Muscle of back (tissue), 13 donors: ENCODE data around the gene TEX35. TPM values are rescaled to one million over a fixed set of nuclear protein-coding genes. Genes with fewer than 3 reads are reported as not detected.
A peak's percentile ranks its signal among the peaks of the same experiment; 100 is the strongest.

Experiments used
- DNase-seq, 3 donors: peaks; one replicate each; pipeline versions ENCODE4 v3.0.0 to v3.0.0-alpha.2; 2013
- long read RNA-seq, 9 donors: transcript quantifications; one replicate each; lab custom pipeline, GENCODE V29; 2026
- polyA plus RNA-seq, 10 donors: library from polyadenylated mRNA; unstranded; fragments of 120-200 nt; gene quantifications; one replicate each; pipeline ENCODE4 v1.2.1, GENCODE V29; 2013; ENCODE audit not compliant: insufficient read length in 10 of 10

TEX35 gene
- polyA plus RNA-seq = under 1 TPM in 4 of 10 donors, not detected in 6; 0.15 to 0.34 (median 0.24) TPM
- long read RNA-seq, donor 1 = 0 reads
- long read RNA-seq, donor 2 = 0 reads
- long read RNA-seq, donor 3 = 0 reads
- long read RNA-seq, donor 4 = 0 reads
- long read RNA-seq, donor 5 = 0 reads
- long read RNA-seq, donor 6 = 0 reads
- long read RNA-seq, donor 7 = 0 reads
- long read RNA-seq, donor 8 = 0 reads
- long read RNA-seq, donor 9 = 0 reads

DNA sequence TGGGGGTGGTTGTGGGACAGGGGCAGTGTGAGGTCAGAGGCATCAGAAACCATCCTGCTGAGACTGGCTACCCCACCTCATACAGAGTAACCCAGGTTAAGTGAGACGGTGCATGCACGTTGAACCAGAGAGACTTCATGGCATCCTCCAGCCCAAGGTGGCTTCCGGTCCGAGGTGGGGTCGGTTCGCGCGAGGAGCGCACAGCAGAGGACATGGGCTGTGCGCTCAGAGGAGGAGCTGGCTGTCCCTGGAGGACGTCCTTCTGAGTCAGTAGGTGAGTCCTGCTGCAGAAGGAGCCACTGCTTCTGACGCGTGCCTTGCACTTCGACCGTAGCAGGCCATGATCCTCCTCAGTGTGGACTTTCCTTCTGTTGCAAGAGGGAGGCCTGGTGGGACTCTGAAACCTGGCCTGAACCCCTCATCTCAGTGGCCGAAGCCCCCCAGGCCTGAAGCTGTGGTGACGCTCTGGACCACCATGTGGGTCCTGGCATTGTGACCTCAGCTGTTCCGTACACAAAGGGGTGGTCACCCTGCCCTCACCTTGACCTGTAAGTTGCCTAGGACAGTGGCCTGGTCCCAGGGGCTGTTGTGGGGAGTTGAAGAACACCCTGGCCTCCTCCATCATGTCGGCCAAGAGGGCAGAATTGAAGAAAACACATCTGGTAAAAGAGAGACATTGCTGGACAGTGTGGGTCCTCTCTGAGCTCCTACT is at the start of gene TEX35:
Gene TEX35, plus strand, starts transcription at position 544 of the 712 bp plus-strand sequence. Its CDS starts 80 bp downstream, at position 624.
- no peak for DNase-seq

DNA sequence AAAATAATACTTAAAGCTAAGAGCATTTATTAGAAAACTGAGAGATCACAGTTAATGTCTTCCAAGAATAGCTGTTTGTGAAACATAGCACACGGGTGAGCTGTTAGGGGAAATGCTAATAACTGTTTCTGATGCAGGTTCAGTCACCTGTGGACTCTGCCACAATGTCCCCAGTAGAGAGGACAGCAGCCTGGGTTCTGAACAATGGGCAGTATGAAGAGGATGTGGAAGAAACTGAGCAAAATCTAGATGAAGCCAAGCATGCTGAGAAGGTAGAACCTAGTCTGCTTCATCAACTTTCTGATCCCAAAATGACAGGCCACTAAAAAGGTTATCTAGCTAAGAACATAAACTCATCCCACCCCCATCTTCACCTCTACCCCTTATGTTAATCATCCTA is 48.8 kb upstream of the TEX35 start:
- DNase-seq = no peak

DNA sequence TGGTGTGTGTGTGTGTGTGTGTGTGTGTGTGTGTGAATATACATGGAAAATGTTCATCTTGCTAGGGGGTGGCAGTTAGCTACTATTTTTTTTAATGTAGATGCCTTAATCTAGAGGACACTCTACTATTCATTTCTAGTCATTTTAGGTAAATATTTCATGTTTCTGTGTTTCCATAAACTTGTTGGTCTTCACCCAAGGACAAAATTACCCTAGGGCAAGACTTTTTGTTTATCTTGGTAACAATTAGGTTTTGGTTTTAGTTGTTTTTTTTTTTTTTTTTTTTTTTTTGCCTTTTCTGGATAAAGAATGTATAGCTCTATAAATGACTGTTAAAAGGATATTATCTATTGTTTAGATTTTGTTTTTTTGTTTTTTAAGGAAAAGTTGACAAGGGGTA is 48.3 kb upstream of the TEX35 start:
- no peak for DNase-seq

DNA sequence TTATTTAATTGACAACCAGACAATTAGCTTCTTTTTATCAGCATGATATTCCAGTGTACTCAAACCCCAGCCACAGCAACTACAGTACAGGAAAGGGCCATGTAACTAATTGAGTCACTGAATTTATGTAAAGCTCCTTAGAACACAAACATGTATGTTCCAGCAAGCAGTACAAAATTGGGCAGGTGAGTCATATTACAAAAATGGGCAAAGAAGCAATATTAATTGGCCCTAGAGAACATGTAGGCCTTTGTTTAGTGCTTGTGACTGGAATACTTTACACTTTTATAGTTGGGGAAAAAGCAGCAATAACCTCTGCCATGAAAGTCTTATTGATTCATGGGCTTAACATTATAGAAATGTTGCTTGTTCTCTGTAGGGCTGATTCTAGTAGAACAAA is 47.9 kb upstream of the TEX35 start:
- peak in 1 of 3 donors; percentile 31 for DNase-seq

DNA sequence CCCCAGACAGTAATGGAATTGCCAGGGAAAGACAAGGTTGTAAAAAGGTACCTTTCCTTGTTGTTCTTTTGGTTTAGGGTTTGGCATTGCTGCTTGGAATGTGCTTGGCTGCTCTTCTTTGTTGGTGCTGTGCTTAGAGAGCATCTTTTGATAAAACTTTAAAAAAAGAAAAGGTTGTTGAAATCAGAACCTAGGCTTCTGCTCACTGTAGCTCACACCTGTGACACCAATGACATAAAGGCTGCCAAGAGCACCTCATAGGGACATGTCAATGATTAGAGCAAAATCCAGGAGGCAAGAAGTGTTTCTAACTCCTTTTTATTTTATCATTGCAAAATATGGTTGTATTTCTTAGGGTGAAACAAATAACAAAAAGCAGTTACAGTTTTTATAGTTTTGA is 45.1 kb upstream of the TEX35 start:
- no peak for DNase-seq

DNA sequence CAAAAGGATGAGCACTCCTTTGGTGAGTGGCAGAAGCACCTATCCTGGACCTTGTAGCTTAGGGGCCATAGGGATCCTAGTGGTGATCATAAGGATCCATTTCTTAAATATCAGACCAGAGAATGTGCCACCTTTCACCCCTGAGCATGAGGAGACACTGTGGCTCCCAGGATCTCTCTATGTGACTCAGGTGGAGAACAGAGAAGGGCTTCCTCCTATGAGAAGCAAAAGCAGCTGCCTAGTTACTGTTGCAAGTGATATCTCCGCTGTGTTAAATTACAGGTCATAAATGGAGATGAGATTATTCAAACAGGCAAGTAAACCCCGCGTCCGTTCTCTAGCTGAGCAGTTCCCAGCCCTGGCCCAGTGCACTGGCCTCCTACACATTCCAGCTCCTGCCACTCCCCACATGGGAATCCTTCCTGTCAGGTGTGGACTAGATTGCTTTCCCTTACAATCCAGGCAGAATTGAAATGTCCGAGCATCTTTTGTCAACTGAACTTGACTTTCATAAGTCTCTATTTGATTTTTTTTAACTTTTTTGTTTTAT is 42.4 kb upstream of the TEX35 start:
- DNase-seq = no peak

DNA sequence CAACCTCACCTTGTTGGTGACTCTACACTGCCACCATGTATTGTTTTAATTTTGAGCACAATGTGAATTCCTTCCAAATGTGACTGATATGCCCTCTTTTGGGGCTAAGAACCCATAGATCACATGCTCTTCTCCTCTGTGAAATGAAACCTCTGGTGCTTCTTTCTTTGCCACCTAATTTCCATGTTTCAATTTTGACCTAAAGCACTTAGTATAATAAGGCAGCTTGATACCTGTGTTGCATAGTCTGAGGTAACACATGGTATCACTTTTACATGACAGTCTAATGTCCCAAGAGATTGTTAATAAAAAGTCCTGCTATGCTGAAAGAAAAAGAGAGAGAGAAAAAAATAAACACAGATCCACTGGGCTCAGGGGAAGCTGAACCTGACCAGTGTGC is 40.4 kb upstream of the TEX35 start:
- DNase-seq = no peak

DNA sequence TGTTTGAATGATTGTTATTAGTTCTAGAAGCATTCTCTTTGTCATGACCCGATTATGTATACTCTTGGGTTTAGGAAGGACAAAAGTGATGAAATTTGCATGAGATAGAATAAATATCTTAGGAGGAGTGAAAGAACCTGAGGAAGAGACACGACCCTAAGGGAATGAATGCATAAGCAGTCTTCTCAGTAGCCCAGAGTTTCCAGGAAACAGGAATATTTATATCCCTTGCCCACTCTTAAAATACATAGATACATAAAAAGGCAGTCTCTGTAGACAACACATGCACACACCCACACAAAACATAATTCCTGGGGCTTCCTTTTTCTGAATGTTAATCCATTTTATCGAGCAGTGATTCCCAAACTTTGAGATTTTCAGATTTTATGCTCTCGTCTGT is 35.5 kb upstream of the TEX35 start:
- DNase-seq = no peak

DNA sequence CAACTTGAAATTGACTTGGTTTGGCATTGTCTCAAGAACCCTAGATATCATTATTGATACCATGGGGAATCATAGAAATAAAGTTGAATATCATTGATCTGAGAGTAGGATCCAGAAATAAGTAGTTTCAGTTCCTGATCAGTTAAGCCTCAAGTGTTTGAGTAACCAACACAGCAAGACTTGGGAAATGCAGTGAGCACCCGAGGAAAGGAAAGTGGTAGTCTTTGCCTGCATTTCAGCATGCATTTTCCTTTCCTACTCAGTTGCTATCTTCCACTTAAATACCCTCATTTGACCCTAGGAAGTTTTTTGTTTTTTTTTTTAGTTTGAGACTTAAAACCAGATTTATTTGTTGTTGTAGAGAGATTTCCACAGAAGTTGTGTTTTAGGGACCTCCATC is 35.1 kb upstream of the TEX35 start:
- no peak for DNase-seq

DNA sequence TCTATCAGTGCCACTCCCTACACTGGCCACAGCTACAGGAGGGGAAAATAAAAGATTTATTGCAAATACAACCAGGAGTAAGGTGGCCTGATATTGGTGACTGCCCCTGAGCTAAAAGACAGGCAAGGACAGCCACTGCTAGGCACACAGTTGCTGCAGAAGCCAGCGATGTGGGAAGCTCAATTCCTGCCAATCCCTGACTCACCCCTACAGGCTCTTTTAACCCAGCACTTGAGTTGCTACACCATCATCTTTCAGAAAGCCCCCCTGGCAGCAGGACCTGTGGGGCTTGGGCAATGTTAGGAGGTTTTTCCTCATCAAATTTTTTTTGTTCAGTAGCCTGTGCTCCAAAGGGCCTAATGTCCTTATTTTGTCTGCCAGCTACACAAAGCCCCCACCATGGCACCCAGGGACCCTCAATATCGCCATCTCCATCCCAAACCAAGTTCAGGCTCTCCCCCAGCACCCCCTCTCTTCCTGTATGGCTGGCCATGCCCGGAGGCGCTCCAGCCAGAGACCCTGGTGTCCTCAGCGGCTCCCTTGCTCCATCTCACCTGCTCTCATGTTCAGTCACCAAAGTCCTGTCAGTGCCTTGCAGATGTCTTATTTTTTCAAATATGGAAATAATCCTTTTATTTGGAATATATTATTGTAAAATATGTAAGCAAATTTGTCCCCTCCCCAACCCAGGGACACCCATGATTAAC is 29.5 kb upstream of the TEX35 start:
- DNase-seq = no peak

DNA sequence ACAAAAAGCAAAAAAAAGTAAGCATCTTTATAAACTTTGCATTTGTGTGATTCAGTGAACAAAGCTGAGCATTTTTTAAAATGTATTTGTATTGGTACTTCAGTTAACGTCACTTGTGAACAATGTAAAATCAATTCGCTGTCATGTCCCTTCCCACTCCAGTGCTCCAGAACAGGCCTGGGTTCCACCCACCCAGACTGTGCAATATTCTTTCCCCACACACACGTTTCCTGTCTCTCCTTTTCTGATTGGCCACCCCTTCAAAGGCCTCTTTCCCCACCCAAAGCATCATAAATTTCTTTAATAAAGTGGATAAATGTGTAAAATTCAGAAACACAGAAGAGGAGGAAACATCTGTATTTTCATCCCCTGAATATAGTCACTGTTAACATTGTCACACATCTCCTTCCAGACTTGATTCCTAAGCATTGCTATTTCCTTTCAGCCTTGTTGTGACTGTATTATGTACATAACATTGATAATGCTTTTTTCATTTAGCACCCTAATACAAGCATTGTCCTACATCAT is 28.1 kb upstream of the TEX35 start:
- DNase-seq = no peak

DNA sequence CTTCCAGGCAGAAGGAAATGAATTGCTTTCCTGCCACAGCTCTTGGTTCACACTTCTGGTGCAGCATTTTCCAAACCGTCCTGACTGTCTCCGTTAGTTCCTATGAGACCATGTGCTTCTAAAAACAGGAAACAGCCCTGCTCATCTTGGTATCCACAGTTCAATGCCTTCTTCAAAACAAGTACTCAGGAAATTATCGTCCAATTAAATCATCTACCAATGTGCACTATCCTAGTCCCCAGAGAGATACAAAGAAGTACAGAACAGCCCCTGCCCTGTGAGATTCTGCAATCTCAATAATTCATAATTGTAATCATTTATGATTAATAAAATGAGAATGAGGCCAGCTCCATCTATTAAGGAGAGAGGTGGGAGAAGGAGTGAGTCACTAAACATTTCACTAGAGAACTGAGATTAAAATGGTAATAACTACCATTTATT is 27.3 kb upstream of the TEX35 start:
- no peak for DNase-seq

DNA sequence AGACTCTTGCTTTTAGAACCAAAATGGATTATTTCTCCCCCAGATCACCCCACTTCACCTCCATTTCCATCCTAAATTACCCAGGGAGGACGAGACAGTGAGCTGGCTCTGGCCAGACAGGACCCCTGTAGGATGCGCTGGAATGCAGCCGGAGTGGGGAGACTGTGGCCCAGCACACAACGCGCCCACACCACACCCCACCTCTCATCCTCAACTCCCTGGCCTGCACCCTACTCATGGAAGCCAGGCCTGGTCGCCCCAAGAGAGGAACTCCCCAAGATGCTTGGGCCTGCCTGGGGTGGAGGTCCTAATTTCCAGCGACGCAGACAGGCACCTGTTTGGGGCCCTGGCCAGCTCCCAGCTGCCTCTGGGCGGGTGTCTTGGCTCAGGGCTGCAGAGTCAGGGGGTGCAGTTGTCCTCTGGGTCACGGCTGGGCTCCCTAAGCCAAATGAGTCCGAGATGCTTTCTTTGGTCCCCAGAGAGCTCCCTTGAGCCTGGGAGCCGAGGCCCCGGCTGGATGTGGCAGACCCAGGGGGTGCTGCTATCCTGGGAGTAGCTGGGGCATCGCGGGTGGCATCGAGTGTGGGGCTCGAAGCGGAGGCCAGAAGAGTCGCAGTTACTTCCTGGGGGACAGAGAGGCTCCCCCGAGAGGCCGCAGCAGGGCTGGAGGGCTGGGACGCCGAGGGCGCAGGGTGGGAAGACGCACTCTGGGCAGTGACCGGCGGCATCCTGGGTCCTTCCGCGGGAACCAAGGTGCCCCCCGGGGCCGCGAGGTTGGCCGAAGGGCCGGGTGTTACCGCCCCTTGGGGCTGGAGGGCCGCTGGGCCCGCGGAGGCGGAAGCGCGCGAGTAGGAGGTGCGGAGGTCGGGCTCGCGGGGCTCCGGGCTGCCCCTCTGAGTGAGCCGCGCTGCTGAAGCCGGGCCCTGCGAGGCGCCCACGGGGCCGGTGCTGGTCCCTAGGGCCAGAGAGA is 26.5 kb upstream of the TEX35 start:
- peak in 1 of 3 donors; percentile 17 for DNase-seq

DNA sequence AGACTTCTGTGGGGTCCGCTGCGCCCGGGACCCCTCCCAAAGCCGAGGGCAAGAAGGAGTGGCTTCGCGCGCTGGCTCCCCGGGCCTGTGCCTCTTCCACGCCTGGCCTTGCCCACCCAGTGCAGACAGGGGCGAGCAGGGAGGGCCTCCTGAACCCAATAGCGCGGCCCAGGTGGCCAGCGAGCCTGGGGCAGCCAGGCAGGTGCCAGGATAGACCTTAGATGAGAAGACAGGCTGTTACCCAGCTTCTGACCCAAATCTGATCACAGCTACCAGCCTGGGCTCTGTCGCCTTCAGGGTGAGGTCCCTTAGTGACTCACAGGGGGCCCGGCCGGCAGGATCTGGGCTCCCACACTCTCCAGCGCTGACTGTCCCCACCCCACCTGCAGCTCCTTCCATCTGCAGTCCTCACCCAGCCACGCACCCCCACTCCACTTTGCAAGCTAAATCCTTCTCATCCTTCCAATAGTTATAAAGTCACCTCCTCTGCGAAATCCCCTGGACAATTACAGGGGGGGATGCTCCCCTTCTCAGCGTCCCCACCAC is 25.8 kb upstream of the TEX35 start:
- DNase-seq = peak in 1 of 3 donors; percentile 13

DNA sequence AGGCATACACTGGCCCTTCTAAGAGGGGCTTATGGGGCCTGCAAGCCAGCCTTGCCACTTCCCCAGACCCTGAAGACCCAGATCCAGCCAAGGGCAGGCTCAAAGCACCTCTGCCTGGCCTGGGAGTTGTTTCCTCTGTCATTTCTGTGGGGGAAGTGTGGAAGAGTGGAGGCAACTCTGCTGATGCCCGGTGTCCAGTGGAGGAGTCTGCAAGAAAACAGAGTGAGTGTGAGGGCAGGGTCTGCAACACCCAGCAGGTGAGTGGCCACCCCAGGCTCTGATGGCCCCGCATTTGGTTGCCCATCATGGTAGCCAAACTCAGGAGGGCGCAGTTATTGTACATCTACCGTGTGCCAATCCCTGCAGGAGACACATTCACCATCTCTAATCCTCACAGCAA is 24.5 kb upstream of the TEX35 start:
- DNase-seq = no peak

DNA sequence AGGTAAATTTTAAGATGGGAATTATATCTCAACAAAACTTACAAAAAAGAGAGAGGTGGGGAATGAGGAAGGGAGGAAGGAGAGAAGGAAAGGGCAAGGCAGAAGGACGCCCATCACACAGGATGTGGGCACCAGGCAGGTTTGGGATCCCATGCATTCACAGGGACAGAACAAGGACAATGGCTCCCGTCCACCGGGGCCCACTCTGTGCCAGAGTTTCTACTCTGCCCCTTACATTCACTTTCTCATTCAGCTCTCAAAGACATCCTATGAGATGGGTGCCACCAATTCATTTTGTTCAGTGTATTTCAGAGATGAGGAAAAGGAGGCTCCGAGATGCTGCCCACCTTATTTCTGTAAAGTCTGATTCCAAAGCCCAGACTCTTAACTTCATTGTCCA is 23.5 kb upstream of the TEX35 start:
- no peak for DNase-seq

DNA sequence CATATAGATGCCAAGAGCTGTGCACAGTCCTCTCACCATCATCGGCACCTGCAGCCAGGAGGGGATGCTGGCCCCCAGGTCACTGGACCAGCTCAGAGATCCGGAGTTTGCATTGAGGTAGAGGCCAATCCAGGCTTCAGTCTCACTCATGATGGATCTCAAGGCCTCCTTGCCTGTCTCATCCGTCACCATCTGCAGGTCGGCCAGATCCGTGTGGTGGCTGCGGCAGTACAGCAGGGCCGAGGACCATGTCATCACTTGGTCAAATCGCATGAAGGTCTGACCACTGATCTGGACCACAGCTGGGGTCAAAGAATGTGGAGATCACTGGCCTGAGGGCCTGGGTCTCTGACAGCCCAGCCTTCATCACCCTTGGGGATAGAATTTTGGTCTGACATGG is 22.8 kb upstream of the TEX35 start:
- no peak for DNase-seq

DNA sequence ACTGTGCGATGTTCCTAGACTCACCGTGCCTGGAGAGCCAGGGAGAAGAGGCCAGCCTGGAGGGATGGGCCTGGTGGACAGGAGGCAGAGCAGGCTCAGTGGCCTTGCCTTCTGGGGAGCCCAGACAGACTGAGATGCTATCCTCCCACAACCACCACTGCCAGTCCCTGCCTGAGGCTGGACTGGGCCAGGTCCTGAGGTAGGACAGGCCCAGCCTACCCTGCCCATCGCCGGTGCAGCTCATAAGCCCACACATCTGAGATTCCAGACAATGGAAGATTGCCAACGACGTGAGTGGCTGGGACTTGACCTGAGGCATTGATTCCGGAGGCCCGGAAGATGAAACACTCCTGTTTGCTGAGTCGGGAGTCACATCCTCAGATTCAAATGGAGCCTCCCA is 21.9 kb upstream of the TEX35 start:
- no peak for DNase-seq

DNA sequence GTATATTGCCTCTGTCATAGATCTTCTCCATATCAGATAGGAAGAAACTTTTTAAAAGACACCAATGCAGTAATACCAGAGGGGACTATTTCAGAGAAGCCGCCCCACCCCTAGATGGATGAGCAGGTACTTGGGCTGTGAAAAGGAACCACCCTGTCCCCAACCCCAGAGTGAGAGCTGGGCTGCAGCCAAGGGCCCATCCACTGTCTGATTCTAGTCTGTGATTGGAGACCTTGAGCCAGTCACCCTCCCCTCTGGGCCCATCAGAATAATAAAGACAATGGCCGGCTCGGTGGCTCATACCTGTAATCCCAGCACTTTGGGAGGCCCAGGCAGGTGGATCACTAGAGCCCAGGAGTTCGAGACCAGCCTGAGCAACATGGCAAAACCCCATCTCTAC is 21.2 kb upstream of the TEX35 start:
- no peak for DNase-seq

DNA sequence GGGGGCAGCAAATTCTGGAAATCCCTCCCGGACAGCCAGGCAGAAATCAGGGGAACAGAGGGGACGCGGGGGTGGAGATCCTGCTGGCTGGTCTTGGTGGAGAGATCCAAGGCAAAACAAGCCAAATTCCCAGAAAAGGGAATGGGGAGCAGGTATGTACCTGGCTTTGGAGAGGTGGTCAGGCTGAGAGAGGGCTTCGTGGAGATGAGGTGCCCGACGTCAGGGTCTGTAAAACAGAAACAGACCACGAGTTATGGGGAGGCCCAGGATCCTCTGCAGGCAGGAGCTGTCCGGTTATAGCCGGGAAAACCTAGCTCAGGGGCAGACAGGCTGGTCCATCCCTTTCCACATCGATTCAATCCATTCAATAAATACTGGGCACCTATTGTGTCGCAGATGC is 20.6 kb upstream of the TEX35 start:
- DNase-seq = no peak

DNA sequence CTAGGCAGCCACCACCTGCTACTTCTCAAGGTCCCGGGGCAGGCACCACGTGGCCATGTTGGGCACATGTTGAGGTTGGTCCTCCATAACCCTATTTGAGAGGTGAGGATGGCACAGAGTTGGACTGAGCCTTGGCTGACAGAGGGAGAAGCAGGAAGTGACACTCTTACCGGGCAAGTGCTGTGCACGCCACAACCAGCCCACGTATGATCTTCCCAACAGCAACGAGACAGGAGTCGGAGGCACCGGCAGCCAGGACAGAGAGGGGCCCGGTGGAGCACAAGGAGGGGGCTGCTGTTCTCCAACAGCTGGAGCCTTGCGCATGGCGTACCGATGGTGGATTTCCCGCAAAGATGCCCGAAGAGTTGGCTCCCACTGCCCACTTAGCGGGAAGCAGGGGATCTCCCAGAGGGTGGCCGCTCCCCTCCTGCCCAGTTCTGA is 19.6 kb upstream of the TEX35 start:
- no peak for DNase-seq
